GM12801 (cell line): Measurements from ENCODE around the gene CYP2C19.

Experiments used
- CTCF ChIP-seq: IDR thresholded peaks from one replicate; pipeline ENCODE4 v1.5.1; 2011; ENCODE audit warnings: control low read depth; ENCODE audit not compliant: insufficient read length; ENCODE audit errors: extremely low read depth

CYP2C19 gene

GRCh38 chr10:94889123-94889522 is 126.6 kb downstream of the CYP2C19 start:
- no peak for TF ChIP-seq CTCF

- no peak for TF ChIP-seq CTCF
Measured at GRCh38 chr10:94890264-94891022, 128.0 kb downstream of the CYP2C19 start.

GRCh38 chr10:94902080-94902479 is 139.6 kb downstream of the CYP2C19 start:
- no peak for TF ChIP-seq CTCF

GRCh38 chr10:94902570-94902969 is 140.1 kb downstream of the CYP2C19 start:
- no peak for TF ChIP-seq CTCF
